K562 (cell line): ENCODE results near the gene CMBL. TPM values are rescaled to one million over a fixed set of nuclear protein-coding genes. Genes with fewer than 3 reads are reported as not detected.

ENCODE experiments used
- CLOCK ChIP-seq: fragments of 250-450 bp; sonication (Bioruptor Pico); IDR thresholded peaks from 2 replicates; pipeline ENCODE4 v1.4.0; 2020; ENCODE audit warnings: mild to moderate bottlenecking, moderate library complexity, borderline replicate concordance
- ELK3 ChIP-seq: fragments of 450-650 bp; formaldehyde crosslinking; IDR thresholded peaks from 2 replicates; pipeline ENCODE4 v1.4.0; 2020; ENCODE audit warnings: mild to moderate bottlenecking
- MAFF ChIP-seq: IDR thresholded peaks from 2 replicates; pipeline ENCODE4 v1.6.1; 2012; ENCODE audit warnings: low read length, improper control_type of control experiment
- PCBP1 ChIP-seq: fragments of 200-400 bp; formaldehyde crosslinking; IDR thresholded peaks from 2 replicates; pipeline ENCODE4 v1.6.1; 2018; ENCODE audit warnings: mild to moderate bottlenecking, low read depth, low read length; ENCODE audit not compliant: poor library complexity, severe bottlenecking
- SMAD3 ChIP-seq: fragments of 450-650 bp; formaldehyde crosslinking; conservative IDR thresholded peaks from 2 replicates; pipeline ENCODE4 v1.4.0; 2020; ENCODE audit warnings: mild to moderate bottlenecking
- XRCC3 ChIP-seq: fragments of 450-650 bp; IDR thresholded peaks from 2 replicates; pipeline ENCODE4 v1.6.1; 2017; ENCODE audit warnings: mild to moderate bottlenecking, moderate library complexity
- ZNF384 ChIP-seq: IDR thresholded peaks from 2 replicates; pipeline ENCODE4 v1.6.1; 2012; ENCODE audit warnings: low read depth, low read length, improper control_type of control experiment
- polyA plus RNA-seq, 8 experiments: library from polyadenylated mRNA; depleted of rRNA in 4 of 8; stranded (reverse) in 5 of 8; unstranded in 3 of 8; fragments of >200 nt; fragmentation: Nextera tagmentation in 2 of 8; fragmentation: Illumina TruSeq in 1 of 8; extraction: Ambion mirVana in 2 of 8; extraction: Trizol in 1 of 8; gene quantifications; 2 replicates each; pipeline versions ENCODE4 v1.2.1 to v1.2.3, GENCODE V29; 2011 to 2014; ENCODE audit warnings: inconsistent platforms in 1 of 8, missing spikeins in 1 of 8
- total RNA-seq, 7 experiments: library from RNA; depleted of rRNA in 6 of 7; stranded (reverse); fragments of >200 nt in 6 of 7; fragmentation: Illumina TruSeq in 2 of 7; extraction: Trizol in 2 of 7; gene quantifications; 2 replicates each; pipeline versions ENCODE4 v1.2.1 to v1.2.3, GENCODE V29; 2011 to 2021; ENCODE audit warnings: low replicate concordance in 1 of 7

The CMBL gene
- total and polyA plus RNA-seq, 9 of the 15 experiments (the other 6 are each of a cell fraction or from before 2014, with no cell fraction given) = 22.6 to 192 (median 71.1) TPM

- TF ChIP-seq CLOCK (CRISPR knock-in tag) = no peak
- TF ChIP-seq PCBP1 = peak; percentile 81
- peak; percentile 7; the same call in 1 of the 2 replicates for TF ChIP-seq MAFF
- no peak for TF ChIP-seq ELK3 (CRISPR knock-in tag)
- TF ChIP-seq SMAD3 (CRISPR knock-in tag) = no peak
- no peak for TF ChIP-seq XRCC3
- TF ChIP-seq ZNF384 = no peak
Measured at GRCh38 chr5:10333154-10334006, 25.7 kb upstream of the CMBL start (continued).
